Measurements from ENCODE around the gene ATG9A. TPM values are rescaled to one million over a fixed set of nuclear protein-coding genes. Genes with fewer than 3 reads are reported as not detected.

The ATG9A gene
- polyA plus RNA-seq, 3 donors, result 24.7 to 55.2 (median 26.3) TPM

DNA sequence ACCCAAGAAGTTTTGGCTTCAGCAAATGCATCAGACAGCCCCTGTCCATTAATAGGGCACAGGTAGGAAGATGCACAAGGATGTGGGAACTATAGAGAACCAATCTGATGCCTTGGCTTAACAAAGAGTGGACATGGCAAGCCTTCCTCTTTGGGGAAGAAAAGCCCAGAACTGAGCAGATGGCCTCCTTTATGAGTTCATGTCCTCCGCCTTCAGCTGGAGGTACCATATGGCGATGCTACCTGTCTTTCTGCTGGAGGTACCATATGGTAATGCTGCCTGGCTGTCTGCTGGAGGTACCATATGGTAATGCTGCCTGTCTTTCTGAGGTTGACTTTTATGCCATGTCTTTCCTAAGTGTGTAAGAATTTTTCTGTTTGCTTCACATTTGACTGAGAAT is 45.3 kb downstream of the ATG9A start:
- no peak overlapping the region for H3K4me3 ChIP-seq (replicated peaks in 1 of 3; ENCODE audit: low read depth in 2 of 3, low read length in 3 of 3)
- H4K20me1 ChIP-seq (ENCODE audit: insufficient read depth, low read length), result peaks cover 51% of the 10 kb centered on the region
- no peaks in the 10 kb centered on the region for H3K9me3 ChIP-seq (replicated peaks in 1 of 2; ENCODE audit: control insufficient read depth in 1 of 2, insufficient read depth in 1 of 2, low read length in 2 of 2)
- peaks cover 21% of the 10 kb centered on the region for H3K79me2 ChIP-seq (ENCODE audit: insufficient read depth, low read length)
- H3K36me3 ChIP-seq (replicated peaks in 1 of 2; ENCODE audit: control insufficient read depth in 1 of 2, insufficient read depth in 2 of 2, low read length in 2 of 2), result peaks cover 51 to 71% of the 10 kb centered on the region in 2 donors
- Mint-ChIP-seq H3K27ac (peak overlapping the region in 1 of 7 donors; percentile 2), H3K9me3 (peaks cover 0 to 2% (median 0%) of the 10 kb centered on the region in 7 donors), H3K4me3 (no peak overlapping the region), H3K4me1 (peaks cover 37% of the 10 kb centered on the region), H3K36me3 (peaks cover 56 to 69% of the 10 kb centered on the region in 2 donors), H3K27me3 (ENCODE audit: low read depth in 3 of 3) (peaks cover 0 to 3% (median 0%) of the 10 kb centered on the region in 3 donors)
- TF ChIP-seq, protein P1, sequence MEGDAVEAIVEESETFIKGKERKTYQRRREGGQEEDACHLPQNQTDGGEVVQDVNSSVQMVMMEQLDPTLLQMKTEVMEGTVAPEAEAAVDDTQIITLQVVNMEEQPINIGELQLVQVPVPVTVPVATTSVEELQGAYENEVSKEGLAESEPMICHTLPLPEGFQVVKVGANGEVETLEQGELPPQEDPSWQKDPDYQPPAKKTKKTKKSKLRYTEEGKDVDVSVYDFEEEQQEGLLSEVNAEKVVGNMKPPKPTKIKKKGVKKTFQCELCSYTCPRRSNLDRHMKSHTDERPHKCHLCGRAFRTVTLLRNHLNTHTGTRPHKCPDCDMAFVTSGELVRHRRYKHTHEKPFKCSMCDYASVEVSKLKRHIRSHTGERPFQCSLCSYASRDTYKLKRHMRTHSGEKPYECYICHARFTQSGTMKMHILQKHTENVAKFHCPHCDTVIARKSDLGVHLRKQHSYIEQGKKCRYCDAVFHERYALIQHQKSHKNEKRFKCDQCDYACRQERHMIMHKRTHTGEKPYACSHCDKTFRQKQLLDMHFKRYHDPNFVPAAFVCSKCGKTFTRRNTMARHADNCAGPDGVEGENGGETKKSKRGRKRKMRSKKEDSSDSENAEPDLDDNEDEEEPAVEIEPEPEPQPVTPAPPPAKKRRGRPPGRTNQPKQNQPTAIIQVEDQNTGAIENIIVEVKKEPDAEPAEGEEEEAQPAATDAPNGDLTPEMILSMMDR (IDR thresholded peaks at IDR 0.05), result no peak
- no peak overlapping the region for H3K9ac ChIP-seq (ENCODE audit: insufficient read depth, low read length, poor library complexity, severe bottlenecking)
- no peak overlapping the region for H2AFZ ChIP-seq (ENCODE audit: insufficient read depth, low read depth, low read length, poor library complexity, severe bottlenecking)
- intact Hi-C loops (cut with micrococcal nuclease), result no loop called here
- H3K4me1 ChIP-seq (ENCODE audit: control insufficient read depth in 1 of 2, insufficient read depth in 2 of 2, low read length in 2 of 2), result peaks cover 23 to 36% of the 10 kb centered on the region in 2 donors
- no peak overlapping the region for H3K27ac ChIP-seq (ENCODE audit: low read depth in 1 of 2, low read length in 2 of 2)
- no peaks in the 10 kb centered on the region for H3K27me3 ChIP-seq (ENCODE audit: control insufficient read depth in 2 of 2, insufficient read depth in 2 of 2, low read length in 2 of 2)
- DNase-seq, result no peak
- no peak overlapping the region for H3K4me2 ChIP-seq (replicated peaks; ENCODE audit: extremely low read depth, low read length, poor library complexity, severe bottlenecking)
- 100% methylated on average over 2 of the region's 2 CpGs for WGBS (ENCODE audit: insufficient coverage)

DNA sequence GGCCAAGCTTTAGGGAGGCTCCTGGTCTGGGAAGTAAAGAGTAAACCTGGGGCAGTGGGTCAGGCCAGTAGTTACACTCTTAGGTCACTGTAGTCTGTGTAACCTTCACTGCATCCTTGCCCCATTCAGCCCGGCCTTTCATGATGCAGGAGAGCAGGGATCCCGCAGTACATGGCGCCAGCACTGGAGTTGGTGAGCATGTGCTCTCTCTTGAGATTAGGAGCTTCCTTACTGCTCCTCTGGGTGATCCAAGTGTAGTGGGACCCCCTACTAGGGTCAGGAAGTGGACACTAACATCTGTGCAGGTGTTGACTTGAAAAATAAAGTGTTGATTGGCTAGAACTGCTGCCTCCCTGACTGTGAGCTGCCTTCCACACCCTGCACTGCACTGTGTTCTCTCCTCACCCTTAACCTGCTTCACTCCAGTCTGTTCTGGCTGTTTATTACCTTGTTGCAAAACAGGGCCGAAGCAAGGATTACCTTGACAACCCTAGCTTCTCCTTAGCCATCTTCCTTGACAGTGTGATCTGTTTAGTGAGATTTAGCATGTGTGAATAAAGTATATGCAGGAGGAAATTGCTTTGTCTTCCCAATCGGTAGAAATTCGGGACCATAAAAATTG is 46.2 kb downstream of the ATG9A start:
- Mint-ChIP-seq H3K36me3 (peaks cover 57 to 69% of the 10 kb centered on the region in 2 donors), H3K27ac (peak overlapping the region in 3 of 7 donors; percentile 20 to 67 (median 22)), H3K4me3 (no peak overlapping the region), H3K27me3 (ENCODE audit: low read depth in 3 of 3) (peaks cover 0 to 3% (median 0%) of the 10 kb centered on the region in 3 donors), H3K9me3 (peaks cover 0 to 2% (median 0%) of the 10 kb centered on the region in 7 donors), H3K4me1 (peaks cover 42% of the 10 kb centered on the region)
- Histone ChIP-seq H3K36me3 (replicated peaks in 1 of 2; ENCODE audit: control insufficient read depth in 1 of 2, insufficient read depth in 2 of 2, low read length in 2 of 2) (peaks cover 51 to 72% of the 10 kb centered on the region in 2 donors), H3K9me3 (replicated peaks in 1 of 2; ENCODE audit: control insufficient read depth in 1 of 2, insufficient read depth in 1 of 2, low read length in 2 of 2) (no peaks in the 10 kb centered on the region), H3K9ac (ENCODE audit: insufficient read depth, low read length, poor library complexity, severe bottlenecking) (no peak overlapping the region), H3K79me2 (ENCODE audit: insufficient read depth, low read length) (peaks cover 30% of the 10 kb centered on the region), H3K27ac (ENCODE audit: low read depth in 1 of 2, low read length in 2 of 2) (peak overlapping the region in 1 of 2 donors; percentile 58), H4K20me1 (ENCODE audit: insufficient read depth, low read length) (peaks cover 57% of the 10 kb centered on the region), H3K27me3 (ENCODE audit: control insufficient read depth in 2 of 2, insufficient read depth in 2 of 2, low read length in 2 of 2) (no peaks in the 10 kb centered on the region), H3K4me1 (ENCODE audit: control insufficient read depth in 1 of 2, insufficient read depth in 2 of 2, low read length in 2 of 2) (peaks cover 28 to 43% of the 10 kb centered on the region in 2 donors), H3K4me2 (replicated peaks; ENCODE audit: extremely low read depth, low read length, poor library complexity, severe bottlenecking) (no peak overlapping the region), H3K4me3 (replicated peaks in 1 of 3; ENCODE audit: low read depth in 2 of 3, low read length in 3 of 3) (no peak overlapping the region), H2AFZ (ENCODE audit: insufficient read depth, low read depth, low read length, poor library complexity, severe bottlenecking) (no peak overlapping the region)
- intact Hi-C loops (cut with micrococcal nuclease), result no loop called here
- TF ChIP-seq, protein P1 (IDR thresholded peaks at IDR 0.05), result no peak
- no peak for DNase-seq
- 84% methylated on average over 3 of the region's 6 CpGs for WGBS (ENCODE audit: insufficient coverage)
